Ovary (tissue), 3 donors: Measurements from ENCODE around the gene IDUA.

Experiments used
- EP300 ChIP-seq: sonication (generic); formaldehyde crosslinking; IDR thresholded peaks from one replicate; pipeline ENCODE4 v1.6.1; 2017; ENCODE audit warnings: antibody characterized with exemption
- TF ChIP-seq, protein P1 (sequence below), 3 donors: fragments of 450-650 bp in 2 of 3; fragments of 200-600 bp in 1 of 3; IDR thresholded peaks; one replicate each; pipeline versions ENCODE4 v1.5.1 to v1.8.0; 2016 to 2022; ENCODE audit warnings: antibody characterized with exemption in 3 of 3, mild to moderate bottlenecking in 1 of 3
- donor health status: DM: no; HTN: no; CAD: no.

DNA sequence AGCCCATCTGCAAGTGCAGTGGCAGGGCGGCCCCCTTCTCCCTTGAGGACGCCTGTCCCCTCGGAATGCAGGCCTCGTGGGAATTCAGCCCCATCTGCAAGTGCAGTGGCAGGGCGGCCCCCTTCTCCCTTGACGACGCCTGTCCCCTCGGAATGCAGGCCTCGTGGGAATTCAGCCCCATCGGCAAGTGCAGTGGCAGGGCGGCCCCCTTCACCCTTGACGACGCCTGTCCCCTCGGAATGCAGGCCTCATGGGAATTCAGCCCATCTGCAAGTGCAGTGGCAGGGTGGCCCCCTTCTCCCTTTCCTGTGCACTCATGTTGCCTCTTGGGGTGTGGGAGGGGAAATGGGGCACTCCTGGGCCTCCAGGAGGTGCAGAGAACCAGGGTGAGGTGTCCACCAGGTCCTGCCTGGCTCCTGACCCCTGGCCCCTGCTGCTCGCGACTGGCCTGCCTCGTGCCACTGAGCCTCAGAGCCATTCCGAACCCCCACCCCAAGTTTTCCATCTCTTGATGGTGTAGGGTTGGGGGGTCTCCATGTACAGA lies 13.1 kb downstream of the IDUA start:
- TF ChIP-seq, protein P1, sequence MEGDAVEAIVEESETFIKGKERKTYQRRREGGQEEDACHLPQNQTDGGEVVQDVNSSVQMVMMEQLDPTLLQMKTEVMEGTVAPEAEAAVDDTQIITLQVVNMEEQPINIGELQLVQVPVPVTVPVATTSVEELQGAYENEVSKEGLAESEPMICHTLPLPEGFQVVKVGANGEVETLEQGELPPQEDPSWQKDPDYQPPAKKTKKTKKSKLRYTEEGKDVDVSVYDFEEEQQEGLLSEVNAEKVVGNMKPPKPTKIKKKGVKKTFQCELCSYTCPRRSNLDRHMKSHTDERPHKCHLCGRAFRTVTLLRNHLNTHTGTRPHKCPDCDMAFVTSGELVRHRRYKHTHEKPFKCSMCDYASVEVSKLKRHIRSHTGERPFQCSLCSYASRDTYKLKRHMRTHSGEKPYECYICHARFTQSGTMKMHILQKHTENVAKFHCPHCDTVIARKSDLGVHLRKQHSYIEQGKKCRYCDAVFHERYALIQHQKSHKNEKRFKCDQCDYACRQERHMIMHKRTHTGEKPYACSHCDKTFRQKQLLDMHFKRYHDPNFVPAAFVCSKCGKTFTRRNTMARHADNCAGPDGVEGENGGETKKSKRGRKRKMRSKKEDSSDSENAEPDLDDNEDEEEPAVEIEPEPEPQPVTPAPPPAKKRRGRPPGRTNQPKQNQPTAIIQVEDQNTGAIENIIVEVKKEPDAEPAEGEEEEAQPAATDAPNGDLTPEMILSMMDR (IDR thresholded peaks at IDR 0.05), result no peak
- no peak for TF ChIP-seq EP300
